Loucy (cell line): ENCODE results near the gene MYCN.
"Not testable (repeated sequence)": the region's sequence is repeated elsewhere in the genome, so short reads cannot be mapped to it uniquely, and the experiment has no call there.

Experiments
- CTCF ChIP-seq: fragments of 200-600 bp; sonication (generic); conservative IDR thresholded peaks from 2 replicates; pipeline ENCODE4 v1.5.1; 2014; ENCODE audit warnings: mild to moderate bottlenecking, antibody characterized with exemption, low read length
- EZH2phosphoT487 ChIP-seq: fragments of 200-600 bp; IDR thresholded peaks from 2 replicates; pipeline ENCODE4 v1.6.1; 2018; ENCODE audit warnings: antibody characterized with exemption, mild to moderate bottlenecking, moderate library complexity, borderline replicate concordance

- TF ChIP-seq CTCF, EZH2phosphoT487: not testable (repeated sequence)
These were observed 29.1 kb upstream of the MYCN start for GRCh38 chr2:15911270-15911669.
